C4-2B (cell line): ENCODE results near the gene VAV3.
"Not testable (repeated sequence)": the region's sequence is repeated elsewhere in the genome, so short reads cannot be mapped to it uniquely, and the experiment has no call there.

ENCODE experiments used
- H3K27ac ChIP-seq: fragments of 450-650 bp; 2 replicates; pipeline ENCODE4 v1.5.1; 2017
- CTCF ChIP-seq: fragments of 450-650 bp; conservative IDR thresholded peaks from 2 replicates; pipeline ENCODE4 v1.5.1; 2017; ENCODE audit warnings: mild to moderate bottlenecking
- ZFX ChIP-seq: fragments of 450-650 bp; IDR thresholded peaks from 2 replicates; pipeline ENCODE4 v1.6.1; 2017

VAV3 gene

GRCh38 chr1:107862064-107862463 is 102.9 kb downstream of the VAV3 start:
- TF ChIP-seq CTCF (no peak), ZFX (no peak)
- H3K27ac ChIP-seq = no peak overlapping the region

GRCh38 chr1:107858323-107858722 is 106.7 kb downstream of the VAV3 start:
- TF ChIP-seq CTCF (no peak), ZFX (no peak)
- H3K27ac ChIP-seq = no peak overlapping the region

- H3K27ac ChIP-seq = no peak overlapping the region
- TF ChIP-seq ZFX (no peak), CTCF (no peak)
Observed at GRCh38 chr1:107851418-107851817, 113.6 kb downstream of the VAV3 start.

GRCh38 chr1:107844541-107845194 is 120.3 kb downstream of the VAV3 start:
- not testable (repeated sequence) for H3K27ac ChIP-seq

- no peak overlapping the region for H3K27ac ChIP-seq
- no peak for TF ChIP-seq CTCF
- TF ChIP-seq ZFX = no peak
Observed at GRCh38 chr1:107843989-107844388, 121.0 kb downstream of the VAV3 start.

GRCh38 chr1:107842241-107842640 is 122.7 kb downstream of the VAV3 start:
- H3K27ac ChIP-seq = no peak overlapping the region

GRCh38 chr1:107840725-107841124 is 124.3 kb downstream of the VAV3 start:
- TF ChIP-seq CTCF (no peak), ZFX (no peak)
- H3K27ac ChIP-seq = no peak overlapping the region

More at GRCh38 chr1:107842241-107842640, 122.7 kb downstream of the VAV3 start:
- no peak for TF ChIP-seq CTCF
- no peak for TF ChIP-seq ZFX

- H3K27ac ChIP-seq = no peak overlapping the region
- TF ChIP-seq ZFX = no peak
- TF ChIP-seq CTCF = no peak
Observed at GRCh38 chr1:107838056-107838455, 126.9 kb downstream of the VAV3 start.
